GM12874 (cell line): ENCODE measurements around the gene PRDM7.

ENCODE experiments used
- CTCF ChIP-seq: IDR thresholded peaks from 2 replicates; pipeline ENCODE4 v1.5.1; 2011; ENCODE audit warnings: low read depth, mild to moderate bottlenecking, control low read depth, low read length, moderate library complexity; ENCODE audit not compliant: insufficient read depth

PRDM7 gene

GRCh38 chr16:90043526-90043925, 33.6 kb downstream of the PRDM7 start:
- TF ChIP-seq CTCF: no peak

- no peak for TF ChIP-seq CTCF
Measured at GRCh38 chr16:90042946-90043514, 34.1 kb downstream of the PRDM7 start.

- no peak for TF ChIP-seq CTCF
Measured at GRCh38 chr16:90041896-90042473, 35.1 kb downstream of the PRDM7 start.

- TF ChIP-seq CTCF: no peak
Measured at GRCh38 chr16:90040152-90041023, 36.7 kb downstream of the PRDM7 start.

DNA sequence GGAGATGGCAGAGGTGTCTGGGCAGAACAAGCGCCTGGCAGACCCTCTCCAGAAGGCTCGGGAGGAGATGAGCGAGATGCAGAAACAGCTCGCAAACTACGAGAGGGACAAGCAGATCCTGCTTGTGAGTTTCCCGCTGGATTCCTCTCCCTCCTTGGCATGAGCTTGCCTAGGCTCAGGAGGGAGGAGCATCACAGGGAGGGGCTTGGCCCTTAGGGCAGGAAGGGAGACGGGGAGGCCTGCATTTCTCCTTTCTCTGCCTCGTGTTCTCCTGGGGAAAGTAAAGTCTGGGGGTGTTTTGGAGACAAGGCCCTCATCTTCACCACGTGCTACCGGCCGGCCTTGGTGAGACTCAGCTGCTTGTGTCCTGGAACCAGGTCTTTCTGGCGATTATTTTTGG, 39.9 kb downstream of the PRDM7 start:
- TF ChIP-seq CTCF: no peak

GRCh38 chr16:90035902-90036301, 41.2 kb downstream of the PRDM7 start:
- TF ChIP-seq CTCF: no peak

DNA sequence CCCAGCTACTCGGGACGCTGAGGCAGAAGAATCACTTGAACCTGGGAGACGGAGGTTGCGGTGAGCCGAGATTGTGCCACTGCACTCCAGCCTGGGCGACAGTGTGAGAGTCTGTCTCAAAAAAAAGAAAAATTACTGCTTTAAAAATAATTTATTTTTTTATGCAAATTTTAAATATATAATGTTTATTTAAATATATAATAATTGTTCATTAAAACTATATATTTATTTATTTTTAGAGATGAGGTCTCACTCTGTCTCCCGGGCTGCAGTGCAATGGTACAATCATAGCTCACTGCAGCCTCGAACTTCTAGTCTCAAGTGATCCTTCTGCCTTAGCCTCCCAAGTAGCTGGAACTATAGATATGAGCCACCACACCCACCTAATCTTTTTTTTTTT, 42.6 kb downstream of the PRDM7 start:
- TF ChIP-seq CTCF: no peak
